ENCODE data around the gene GRIK4.

DNA sequence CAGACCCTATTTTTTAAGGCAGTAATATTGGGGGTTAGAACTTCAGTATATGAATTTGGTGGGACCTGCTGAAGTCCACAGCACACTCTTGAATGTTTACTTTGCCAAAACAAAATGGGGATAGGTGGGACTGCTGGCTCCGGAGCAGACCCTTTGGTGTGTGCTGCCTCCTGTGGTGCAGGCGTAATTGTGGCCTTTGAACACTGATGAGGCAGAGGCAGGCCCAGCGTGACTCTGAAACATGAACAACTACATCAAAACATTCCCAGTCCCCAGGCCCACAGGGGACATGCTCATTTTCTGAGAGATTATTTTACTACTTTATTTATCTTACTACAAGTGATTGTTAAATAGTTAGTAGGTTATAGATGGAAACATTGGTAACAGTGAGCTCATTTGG is 287.3 kb downstream of the GRIK4 start:
- TF ChIP-seq, protein P1, sequence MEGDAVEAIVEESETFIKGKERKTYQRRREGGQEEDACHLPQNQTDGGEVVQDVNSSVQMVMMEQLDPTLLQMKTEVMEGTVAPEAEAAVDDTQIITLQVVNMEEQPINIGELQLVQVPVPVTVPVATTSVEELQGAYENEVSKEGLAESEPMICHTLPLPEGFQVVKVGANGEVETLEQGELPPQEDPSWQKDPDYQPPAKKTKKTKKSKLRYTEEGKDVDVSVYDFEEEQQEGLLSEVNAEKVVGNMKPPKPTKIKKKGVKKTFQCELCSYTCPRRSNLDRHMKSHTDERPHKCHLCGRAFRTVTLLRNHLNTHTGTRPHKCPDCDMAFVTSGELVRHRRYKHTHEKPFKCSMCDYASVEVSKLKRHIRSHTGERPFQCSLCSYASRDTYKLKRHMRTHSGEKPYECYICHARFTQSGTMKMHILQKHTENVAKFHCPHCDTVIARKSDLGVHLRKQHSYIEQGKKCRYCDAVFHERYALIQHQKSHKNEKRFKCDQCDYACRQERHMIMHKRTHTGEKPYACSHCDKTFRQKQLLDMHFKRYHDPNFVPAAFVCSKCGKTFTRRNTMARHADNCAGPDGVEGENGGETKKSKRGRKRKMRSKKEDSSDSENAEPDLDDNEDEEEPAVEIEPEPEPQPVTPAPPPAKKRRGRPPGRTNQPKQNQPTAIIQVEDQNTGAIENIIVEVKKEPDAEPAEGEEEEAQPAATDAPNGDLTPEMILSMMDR (conservative IDR thresholded peaks at IDR 0.05; ENCODE audit: low read length), result peak; percentile 45
- no peak for TF ChIP-seq EZH2phosphoT487 (IDR thresholded peaks at IDR 0.05; ENCODE audit: borderline replicate concordance, low read depth, low read length)

Measured in OCI-LY7 (cell line).